Measurements from ENCODE around the gene ZAP70. TPM values are rescaled to one million over a fixed set of nuclear protein-coding genes. Genes with fewer than 3 reads are reported as not detected.

Gene ZAP70
- total RNA-seq, 2 experiments from 2014 or later, result 218 TPM

DNA sequence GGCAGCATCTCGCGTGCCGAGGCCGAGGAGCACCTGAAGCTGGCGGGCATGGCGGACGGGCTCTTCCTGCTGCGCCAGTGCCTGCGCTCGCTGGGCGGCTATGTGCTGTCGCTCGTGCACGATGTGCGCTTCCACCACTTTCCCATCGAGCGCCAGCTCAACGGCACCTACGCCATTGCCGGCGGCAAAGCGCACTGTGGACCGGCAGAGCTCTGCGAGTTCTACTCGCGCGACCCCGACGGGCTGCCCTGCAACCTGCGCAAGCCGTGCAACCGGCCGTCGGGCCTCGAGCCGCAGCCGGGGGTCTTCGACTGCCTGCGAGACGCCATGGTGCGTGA is 10.7 kb downstream of the ZAP70 start:
- ATAC-seq, result no peak

DNA sequence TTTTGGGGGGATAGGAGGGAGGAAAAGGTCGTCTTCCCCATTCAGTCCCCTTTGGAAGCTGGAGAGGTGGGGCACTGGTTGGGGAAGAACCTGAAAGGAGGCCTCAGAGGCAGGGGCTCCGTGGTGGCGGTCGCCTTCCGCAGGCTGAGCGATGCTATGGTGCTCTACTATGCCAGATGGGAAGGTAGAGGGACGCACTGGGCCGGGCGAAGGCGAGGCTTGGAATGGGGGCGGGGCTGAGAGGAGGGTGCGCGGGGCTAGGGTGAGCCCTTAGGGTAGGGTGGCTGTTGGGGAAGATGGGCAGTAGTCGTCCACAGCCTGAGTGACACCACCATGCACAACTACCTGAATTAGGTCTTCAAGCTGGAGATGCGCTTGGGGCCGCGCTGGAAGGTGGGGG is 11.1 kb downstream of the ZAP70 start:
- no peak for DNase-seq
- no peak for ATAC-seq
- no peak overlapping the region for H3K4me3 Mint-ChIP-seq
- no peaks in the 10 kb centered on the region for H3K27me3 Mint-ChIP-seq
- H3K27ac Mint-ChIP-seq, result peak overlapping the region; percentile 51
- POLR2A ChIA-PET, result interaction anchor here (0.9 to 6.3 kb wide), 5 partner anchors 11 to 400 kb away, joined by 3 to 56 read pairs (median 5); partner anchors contain the start of genes ACTR1B and ZAP70
- TF ChIP-seq, protein P1, sequence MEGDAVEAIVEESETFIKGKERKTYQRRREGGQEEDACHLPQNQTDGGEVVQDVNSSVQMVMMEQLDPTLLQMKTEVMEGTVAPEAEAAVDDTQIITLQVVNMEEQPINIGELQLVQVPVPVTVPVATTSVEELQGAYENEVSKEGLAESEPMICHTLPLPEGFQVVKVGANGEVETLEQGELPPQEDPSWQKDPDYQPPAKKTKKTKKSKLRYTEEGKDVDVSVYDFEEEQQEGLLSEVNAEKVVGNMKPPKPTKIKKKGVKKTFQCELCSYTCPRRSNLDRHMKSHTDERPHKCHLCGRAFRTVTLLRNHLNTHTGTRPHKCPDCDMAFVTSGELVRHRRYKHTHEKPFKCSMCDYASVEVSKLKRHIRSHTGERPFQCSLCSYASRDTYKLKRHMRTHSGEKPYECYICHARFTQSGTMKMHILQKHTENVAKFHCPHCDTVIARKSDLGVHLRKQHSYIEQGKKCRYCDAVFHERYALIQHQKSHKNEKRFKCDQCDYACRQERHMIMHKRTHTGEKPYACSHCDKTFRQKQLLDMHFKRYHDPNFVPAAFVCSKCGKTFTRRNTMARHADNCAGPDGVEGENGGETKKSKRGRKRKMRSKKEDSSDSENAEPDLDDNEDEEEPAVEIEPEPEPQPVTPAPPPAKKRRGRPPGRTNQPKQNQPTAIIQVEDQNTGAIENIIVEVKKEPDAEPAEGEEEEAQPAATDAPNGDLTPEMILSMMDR (IDR thresholded peaks at IDR 0.05), result no peak
- H3K9me3 Mint-ChIP-seq, result peaks cover 6% of the 10 kb centered on the region
- CTCF ChIA-PET, result interaction anchor here (14.1 kb wide), 1 partner anchor 20 kb away, joined by 167 read pairs; no protein-coding TSS in a partner anchor
- intact Hi-C loops (cut with micrococcal nuclease), result no loop called here
- peaks cover 85% of the 10 kb centered on the region for H3K36me3 Mint-ChIP-seq (ENCODE audit: low read depth)
- H3K4me1 Mint-ChIP-seq (ENCODE audit: low read depth), result peaks cover 80% of the 10 kb centered on the region

More for the DNA sequence above, 10.7 kb downstream of the ZAP70 start:
- H3K36me3 Mint-ChIP-seq (ENCODE audit: low read depth), result peaks cover 84% of the 10 kb centered on the region
- no peak overlapping the region for H3K27ac Mint-ChIP-seq
- POLR2A ChIA-PET, result interaction anchor here (0.9 to 6.3 kb wide), 4 partner anchors 10 to 400 kb away, joined by 3 to 56 read pairs (median 5); partner anchors contain the start of gene ZAP70
- H3K4me3 Mint-ChIP-seq, result no peak overlapping the region
- TF ChIP-seq, protein P1 (IDR thresholded peaks at IDR 0.05), result no peak
- no peaks in the 10 kb centered on the region for H3K27me3 Mint-ChIP-seq
- H3K4me1 Mint-ChIP-seq (ENCODE audit: low read depth), result peaks cover 84% of the 10 kb centered on the region
- peaks cover 6% of the 10 kb centered on the region for H3K9me3 Mint-ChIP-seq
- CTCF ChIA-PET, result interaction anchor here (14.1 kb wide), 1 partner anchor 20 kb away, joined by 167 read pairs; no protein-coding TSS in a partner anchor
- intact Hi-C loops (cut with micrococcal nuclease), result no loop called here
- no peak for DNase-seq

DNA sequence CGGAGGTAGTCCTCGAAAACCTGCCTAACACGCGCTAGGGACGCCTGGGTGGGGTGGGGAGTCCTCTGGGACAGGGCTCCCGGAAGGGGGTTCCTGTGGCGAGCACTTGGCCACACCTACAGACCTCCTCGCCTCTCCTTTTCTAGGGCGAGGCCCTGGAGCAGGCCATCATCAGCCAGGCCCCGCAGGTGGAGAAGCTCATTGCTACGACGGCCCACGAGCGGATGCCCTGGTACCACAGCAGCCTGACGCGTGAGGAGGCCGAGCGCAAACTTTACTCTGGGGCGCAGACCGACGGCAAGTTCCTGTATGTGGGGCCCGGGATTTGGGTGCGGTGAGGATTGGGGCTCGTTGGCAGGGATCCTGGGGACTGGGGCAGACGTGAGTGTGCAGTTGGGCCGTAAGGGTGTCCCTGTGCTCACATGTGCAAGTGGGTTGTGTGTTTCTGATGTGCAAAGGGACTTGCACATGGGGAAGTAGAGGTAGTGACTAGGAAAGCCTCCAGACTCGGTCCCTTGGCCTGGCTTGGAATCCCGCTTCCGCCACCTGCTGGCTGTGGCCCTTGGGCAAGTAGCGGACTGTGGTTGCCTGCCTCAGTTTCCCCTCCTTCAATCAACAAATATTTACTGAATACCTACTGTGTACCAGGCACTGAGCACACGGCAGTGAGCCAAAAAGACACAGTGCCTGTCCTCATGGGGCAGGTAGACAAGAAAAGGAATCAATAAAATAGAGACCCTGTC is 11.7 kb downstream of the ZAP70 start:
- H3K4me1 Mint-ChIP-seq (ENCODE audit: low read depth), result peaks cover 74% of the 10 kb centered on the region
- no peak for ATAC-seq
- H3K9me3 Mint-ChIP-seq, result peaks cover 10% of the 10 kb centered on the region
- CTCF ChIA-PET, result interaction anchor here (0.9 to 14.1 kb wide), 5 partner anchors 10 to 126 kb away, joined by 3 to 167 read pairs (median 4); no protein-coding TSS in a partner anchor
- POLR2A ChIA-PET, result interaction anchor here (1.0 to 6.8 kb wide), 8 partner anchors 9 to 80 kb away, joined by 3 to 61 read pairs (median 6); partner anchors contain the start of genes ACTR1B, COX5B and ZAP70
- no peak for DNase-seq
- H3K36me3 Mint-ChIP-seq (ENCODE audit: low read depth), result peaks cover 85% of the 10 kb centered on the region
- peak overlapping the region; percentile 86 for H3K27ac Mint-ChIP-seq
- H3K27me3 Mint-ChIP-seq, result no peaks in the 10 kb centered on the region
- TF ChIP-seq, protein P1 (IDR thresholded peaks at IDR 0.05), result no peak
- H3K4me3 Mint-ChIP-seq, result no peak overlapping the region
- intact Hi-C loops (cut with micrococcal nuclease), result no loop called here

DNA sequence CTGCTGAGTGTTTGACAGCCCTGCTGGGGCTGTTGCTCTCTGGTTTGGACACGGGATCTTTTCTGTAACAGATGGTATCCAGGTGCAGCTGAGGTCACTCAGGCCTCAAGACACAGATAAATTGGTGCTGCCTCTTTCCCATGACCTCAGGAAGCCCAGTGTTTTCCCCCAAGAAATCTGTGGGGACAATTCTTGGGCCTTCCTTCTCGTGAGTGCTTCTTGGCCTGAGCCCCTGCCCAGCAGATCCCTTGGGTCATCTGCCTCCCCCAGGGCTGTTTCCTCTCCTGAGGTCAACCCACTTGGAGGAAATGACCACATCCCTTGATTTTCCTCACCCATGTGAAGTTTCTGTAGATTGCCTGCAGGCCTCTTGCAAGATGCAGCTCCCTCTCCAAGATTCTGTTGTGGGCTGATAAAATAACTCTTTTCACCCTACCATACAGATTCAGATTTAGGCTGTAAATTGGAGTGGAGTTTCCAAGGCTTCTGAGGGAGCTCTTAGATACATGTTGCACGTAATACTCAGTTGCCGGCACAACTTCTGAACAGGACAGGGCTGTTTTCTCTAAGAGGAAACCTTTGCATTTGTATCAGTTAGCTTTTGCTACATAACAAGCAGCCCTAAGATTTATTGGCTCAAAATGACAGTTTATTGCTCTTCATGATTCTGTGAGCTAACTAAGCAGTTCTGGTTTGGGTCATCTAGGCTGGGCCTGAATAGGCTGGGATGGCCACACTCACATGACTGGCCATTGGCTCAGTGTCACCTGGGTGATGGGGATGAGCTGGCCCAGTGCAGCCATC is 13.1 kb downstream of the ZAP70 start:
- TF ChIP-seq, protein P1 (IDR thresholded peaks at IDR 0.05), result no peak
- DNase-seq (no peak), ATAC-seq (no peak)
- POLR2A ChIA-PET, result interaction anchor here (0.6 to 6.8 kb wide), 9 partner anchors 8 to 81 kb away, joined by 3 to 61 read pairs (median 7); partner anchors contain the start of genes ACTR1B, COX5B and ZAP70
- Mint-ChIP-seq H3K27me3 (no peaks in the 10 kb centered on the region), H3K27ac (peak overlapping the region; percentile 86), H3K4me3 (no peak overlapping the region), H3K4me1 (ENCODE audit: low read depth) (peaks cover 75% of the 10 kb centered on the region), H3K36me3 (ENCODE audit: low read depth) (peaks cover 89% of the 10 kb centered on the region), H3K9me3 (peaks cover 14% of the 10 kb centered on the region)
- intact Hi-C loops (cut with micrococcal nuclease), result no loop called here
- CTCF ChIA-PET, result interaction anchor here (0.9 to 14.1 kb wide), 10 partner anchors 8 to 128 kb away, joined by 3 to 167 read pairs (median 4); no protein-coding TSS in a partner anchor

Measured in activated CD8-positive, alpha-beta T cell treated with anti-CD3 and anti-CD28 coated beads for 36 hours (primary cell).